NCI-H69 (cell line): ENCODE data around the gene ASTN2.
"Not testable (repeated sequence)": the region's sequence is repeated elsewhere in the genome, so short reads cannot be mapped to it uniquely, and the experiment has no call there.

Experiments
- DNase-seq: peaks from one replicate; lab custom pipeline; 2025; lab: John Stamatoyannopoulos, UW

Gene ASTN2

GRCh38 chr9:116454539-116454938, 960.3 kb downstream of the ASTN2 start:
- DNase-seq = not testable (repeated sequence)

- DNase-seq = no peak
Measured at GRCh38 chr9:116453785-116454184, 961.1 kb downstream of the ASTN2 start.

DNA sequence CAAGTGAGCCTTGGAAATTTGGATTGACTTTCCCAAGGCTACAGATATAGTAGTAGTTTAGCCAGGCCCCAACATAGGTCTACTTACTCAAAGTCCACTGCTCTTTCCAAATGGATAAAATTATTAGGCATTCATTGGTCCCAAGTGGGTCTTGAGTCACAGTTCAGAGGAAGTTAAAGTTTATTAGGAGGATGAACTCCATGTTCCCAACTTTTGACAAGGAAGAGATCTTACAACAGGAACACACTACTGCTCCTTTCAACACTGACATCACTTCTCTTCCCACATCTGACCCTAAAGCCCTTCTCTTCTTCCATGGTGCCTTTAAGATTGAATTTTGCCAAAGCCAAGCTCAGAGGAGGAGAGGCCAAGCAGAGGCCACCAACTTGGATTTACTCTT, 962.2 kb downstream of the ASTN2 start:
- DNase-seq = no peak

DNA sequence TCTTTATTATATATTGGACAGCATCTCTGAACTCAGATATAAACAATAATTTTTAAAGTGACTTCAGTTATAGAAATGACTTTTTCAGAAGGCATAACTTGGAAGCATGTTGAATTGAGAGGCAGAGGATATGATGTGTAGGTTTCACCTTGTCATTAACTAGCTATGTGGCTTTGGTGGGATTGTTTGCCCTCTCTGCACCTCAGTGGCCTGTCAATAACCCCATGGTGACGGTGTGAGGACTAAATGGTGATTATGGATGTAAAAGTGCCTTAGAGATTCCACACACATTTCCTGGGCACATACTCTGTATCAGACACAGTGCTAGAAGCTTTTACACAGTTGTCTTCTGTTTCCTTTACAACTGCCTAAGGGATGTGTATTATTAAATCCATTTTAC, 962.6 kb downstream of the ASTN2 start:
- DNase-seq = no peak

- DNase-seq = peak; percentile 47
Measured at GRCh38 chr9:116451500-116452115, 963.2 kb downstream of the ASTN2 start.

GRCh38 chr9:116450378-116451139, 964.3 kb downstream of the ASTN2 start:
- DNase-seq = no peak

DNA sequence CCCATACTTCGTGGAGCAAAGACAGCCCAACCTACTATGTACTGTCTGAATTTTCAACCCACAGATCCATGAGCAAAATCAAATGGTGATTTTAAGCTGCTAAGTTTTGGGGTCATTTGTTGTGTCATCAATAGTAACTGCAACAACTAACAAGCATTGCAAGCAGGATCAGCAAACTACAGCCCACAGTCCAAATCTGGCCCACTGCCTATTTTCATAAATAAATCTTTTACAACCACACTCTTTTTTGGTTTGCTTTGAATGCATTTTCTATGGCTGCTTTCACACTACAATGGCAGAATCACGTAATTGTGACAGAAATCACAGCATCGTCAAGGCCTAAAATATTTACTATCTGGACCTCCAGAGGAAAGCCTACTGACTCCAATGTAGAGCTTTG, 964.9 kb downstream of the ASTN2 start:
- DNase-seq = no peak

- no peak for DNase-seq
Measured at GRCh38 chr9:116448431-116448830, 966.4 kb downstream of the ASTN2 start.

DNA sequence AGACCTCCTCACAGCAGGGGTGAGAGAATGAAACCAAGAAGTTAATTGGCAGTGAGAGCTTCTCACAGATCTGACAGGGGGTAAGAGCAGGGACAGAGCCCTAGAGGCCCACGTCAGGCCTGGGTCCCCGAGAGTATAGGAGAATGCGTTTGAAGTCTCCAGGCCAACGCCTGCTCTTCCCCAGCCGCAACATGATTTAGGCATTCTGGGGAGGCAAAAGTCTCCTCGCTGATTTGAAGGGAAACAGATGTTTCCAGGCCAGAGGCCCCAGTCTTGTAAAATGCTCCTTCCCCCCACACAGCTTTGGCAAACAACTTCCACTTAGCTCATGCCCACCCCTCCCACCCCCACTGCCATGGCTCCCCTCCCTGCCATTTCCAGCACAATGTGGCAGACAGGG, 966.9 kb downstream of the ASTN2 start:
- no peak for DNase-seq

DNA sequence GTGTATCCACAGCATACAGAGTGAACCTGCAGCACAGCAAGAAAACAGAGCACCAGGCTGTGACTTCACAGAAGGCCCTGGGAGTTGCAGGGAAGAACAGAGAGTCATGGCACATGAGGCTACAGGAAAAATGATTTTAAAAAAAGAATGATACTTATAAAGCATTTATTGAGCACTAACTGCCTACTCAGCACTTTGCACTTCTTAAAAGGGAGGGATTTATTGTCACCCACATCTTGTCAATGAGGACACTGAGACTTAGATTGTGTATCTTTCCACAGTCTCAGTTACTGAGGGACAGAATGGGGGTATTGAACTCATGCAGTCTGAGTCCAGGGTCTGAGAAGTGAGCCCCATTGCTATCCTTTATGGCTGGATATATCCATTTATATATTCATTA, 972.3 kb downstream of the ASTN2 start:
- no peak for DNase-seq

GRCh38 chr9:116437411-116438370, 977.2 kb downstream of the ASTN2 start:
- DNase-seq = no peak

DNA sequence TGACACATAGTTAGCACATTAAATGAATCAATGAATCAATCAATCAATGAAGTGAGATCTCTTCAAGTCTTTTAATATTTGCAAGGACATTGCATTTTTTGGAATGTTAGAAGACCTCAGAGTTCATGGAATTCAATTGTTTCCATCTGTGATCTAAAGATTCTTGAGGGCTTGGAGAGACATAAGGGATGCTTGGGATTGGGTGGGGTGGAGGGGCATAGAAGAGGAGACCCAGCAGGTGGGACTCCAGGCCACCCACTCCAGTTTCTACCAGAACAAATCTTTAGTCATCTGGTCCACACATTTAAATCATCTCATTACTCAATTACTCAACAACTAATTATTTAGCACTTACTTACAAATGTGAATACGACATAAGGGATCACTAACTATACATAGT, 978.7 kb downstream of the ASTN2 start:
- DNase-seq = no peak

DNA sequence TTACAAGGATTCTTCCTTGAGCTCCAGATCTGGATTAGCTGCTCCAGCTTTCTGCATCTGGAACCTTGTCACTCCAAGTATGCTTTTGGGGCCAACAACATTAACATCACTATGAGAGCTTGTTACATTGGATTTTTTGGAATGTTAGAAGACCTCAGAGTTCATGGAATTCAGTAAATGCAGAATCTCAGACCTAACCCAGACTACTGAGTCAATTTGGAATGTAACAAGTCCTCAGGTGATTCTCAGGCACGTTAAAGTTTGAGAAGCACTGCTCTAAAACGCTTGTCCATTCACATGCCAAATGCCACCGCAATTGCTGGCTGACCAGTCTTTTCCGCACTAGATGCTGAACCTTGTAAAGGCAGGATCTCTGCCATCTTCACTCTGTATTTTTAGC, 979.2 kb downstream of the ASTN2 start:
- DNase-seq = no peak

DNA sequence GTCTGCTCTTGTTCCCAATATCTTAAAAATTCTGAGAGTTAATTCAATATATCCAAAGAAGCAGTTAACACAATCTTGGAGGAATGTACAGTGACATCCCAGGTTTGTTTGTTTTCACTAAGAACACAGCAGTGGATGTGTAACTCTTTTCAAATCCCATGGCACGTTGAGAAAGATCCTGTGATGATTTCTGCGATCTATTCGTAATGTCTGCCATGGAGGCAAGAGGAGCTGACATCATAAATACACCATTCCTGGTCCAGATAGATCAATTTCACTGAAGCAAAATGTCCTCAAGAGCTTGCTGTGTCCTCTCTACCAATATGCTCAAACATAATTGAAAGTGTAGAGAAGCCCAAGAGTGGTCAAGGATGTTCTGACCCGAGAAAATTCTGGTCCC, 980.5 kb downstream of the ASTN2 start:
- no peak for DNase-seq

- no peak for DNase-seq
Measured at GRCh38 chr9:116432051-116432450, 982.8 kb downstream of the ASTN2 start.

DNA sequence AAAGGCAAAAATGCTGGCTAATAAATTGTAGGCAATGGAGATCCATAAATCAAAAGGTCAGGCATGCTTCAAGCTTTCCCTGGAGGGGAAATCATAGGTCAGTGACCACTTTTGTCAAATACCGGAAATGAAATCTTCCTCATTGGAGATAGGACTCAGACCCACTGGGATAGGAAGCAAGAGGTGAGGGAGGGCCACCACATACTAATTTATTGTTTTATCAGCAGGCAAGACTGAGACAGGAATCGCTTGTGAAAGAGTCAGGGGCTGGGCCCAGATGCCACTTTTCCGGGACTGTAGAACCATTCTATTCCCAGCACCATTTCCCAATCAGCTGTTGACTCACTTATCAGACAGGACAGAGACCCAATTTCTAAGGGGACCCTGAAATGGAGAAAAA, 984.0 kb downstream of the ASTN2 start:
- DNase-seq = no peak

- DNase-seq = no peak
Measured at GRCh38 chr9:116425244-116425643, 989.6 kb downstream of the ASTN2 start.

DNA sequence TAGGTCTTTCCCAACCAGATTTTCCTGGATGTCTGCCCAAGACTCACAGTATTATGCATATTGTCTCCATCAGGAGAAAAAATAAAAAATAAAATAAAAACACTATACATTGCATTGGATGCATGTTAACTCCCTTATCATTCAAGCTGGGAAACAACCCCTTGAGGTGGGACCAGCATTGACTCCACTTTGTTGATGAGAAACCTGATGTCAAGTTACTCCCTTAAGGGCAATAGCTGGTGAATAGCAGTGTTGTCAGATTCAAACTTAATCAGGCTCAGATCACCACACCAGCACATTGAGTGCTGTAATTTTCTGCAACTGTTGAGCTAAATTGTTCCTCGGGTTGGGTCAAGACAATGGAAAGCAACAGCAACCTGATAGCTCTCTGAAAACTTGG, 991.7 kb downstream of the ASTN2 start:
- DNase-seq = no peak

DNA sequence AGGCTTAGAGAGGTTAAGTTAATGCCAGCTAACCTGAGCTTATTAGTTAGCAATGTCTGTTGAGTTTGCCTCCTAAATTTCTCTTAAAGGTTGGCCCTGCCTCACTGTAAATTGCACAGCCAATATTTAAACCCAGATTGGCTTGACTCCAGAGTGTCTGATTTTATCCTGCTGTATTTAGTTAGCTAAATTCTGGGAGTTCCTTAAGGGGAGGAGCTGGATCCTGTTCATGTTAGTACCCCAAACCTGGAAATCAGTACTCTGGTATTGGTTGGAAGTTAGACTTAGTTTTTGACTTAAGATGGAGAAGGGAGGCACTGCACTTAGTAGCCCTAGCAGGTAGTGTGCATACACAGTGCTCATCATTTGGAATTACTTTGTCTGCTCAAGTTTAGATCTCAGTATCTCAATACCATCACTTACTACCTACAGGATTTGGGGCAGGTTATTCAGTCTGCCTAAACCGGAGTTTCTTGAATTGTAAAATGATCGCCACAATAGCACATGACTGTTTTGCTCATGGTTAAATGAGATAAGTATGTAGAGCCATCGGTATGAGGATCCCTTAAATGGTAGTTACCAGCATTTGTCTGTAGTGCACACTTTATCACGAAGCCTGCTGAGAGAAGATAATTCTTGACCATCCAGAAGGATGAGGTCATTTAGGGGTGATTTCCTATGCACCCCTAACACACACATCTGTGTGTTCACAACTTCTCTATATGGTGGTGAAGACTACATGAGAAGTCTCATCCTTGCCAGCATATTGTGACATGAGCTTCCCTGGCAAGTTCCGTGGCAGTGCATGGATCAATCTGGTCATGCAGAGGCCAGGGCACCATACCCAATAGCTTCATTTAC, 992.5 kb downstream of the ASTN2 start:
- DNase-seq = no peak

DNA sequence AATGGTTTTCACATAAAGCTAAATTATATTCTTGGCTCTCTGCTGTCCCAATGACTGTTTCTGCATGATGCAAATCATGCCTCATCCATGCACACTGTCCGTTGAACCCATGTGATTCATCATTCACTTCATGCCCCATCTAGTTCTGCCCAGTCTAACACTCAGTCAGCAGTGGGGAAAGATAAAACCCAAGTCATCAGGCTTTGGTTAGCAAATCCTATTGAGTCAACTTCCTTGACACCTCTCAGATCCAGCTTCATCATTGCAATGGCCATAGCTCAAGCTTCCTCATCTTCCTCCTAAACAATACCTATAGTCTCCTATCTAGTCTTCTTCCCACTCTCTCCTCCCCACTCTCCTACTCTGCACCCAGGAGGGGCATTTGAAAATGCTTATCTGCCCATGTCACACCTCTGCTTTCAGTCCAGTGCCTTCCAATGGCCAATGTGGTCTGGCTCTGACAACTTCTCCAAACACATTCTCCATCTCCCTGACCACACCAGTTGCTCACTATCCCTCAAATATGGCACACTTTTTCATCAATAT, 993.8 kb downstream of the ASTN2 start:
- no peak for DNase-seq

- DNase-seq = no peak
Measured at GRCh38 chr9:116419181-116419580, 995.7 kb downstream of the ASTN2 start.
